Measurements from ENCODE around the gene RASL11A. TPM values are rescaled to one million over a fixed set of nuclear protein-coding genes. Genes with fewer than 3 reads are reported as not detected.

Gene RASL11A, protein sequence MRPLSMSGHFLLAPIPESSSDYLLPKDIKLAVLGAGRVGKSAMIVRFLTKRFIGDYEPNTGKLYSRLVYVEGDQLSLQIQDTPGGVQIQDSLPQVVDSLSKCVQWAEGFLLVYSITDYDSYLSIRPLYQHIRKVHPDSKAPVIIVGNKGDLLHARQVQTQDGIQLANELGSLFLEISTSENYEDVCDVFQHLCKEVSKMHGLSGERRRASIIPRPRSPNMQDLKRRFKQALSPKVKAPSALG
- total RNA-seq (2022; extraction: Qiagen RNA extraction) = 2.6 to 5.7 TPM (median 3.5 TPM) in 5 replicates

GRCh38 chr13:27270594-27271520 lies at the start of gene RASL11A:
TSS of gene RASL11A (plus strand) at chr13:27270830. CDS start at chr13:27270945, 115 bp downstream.

DNA sequence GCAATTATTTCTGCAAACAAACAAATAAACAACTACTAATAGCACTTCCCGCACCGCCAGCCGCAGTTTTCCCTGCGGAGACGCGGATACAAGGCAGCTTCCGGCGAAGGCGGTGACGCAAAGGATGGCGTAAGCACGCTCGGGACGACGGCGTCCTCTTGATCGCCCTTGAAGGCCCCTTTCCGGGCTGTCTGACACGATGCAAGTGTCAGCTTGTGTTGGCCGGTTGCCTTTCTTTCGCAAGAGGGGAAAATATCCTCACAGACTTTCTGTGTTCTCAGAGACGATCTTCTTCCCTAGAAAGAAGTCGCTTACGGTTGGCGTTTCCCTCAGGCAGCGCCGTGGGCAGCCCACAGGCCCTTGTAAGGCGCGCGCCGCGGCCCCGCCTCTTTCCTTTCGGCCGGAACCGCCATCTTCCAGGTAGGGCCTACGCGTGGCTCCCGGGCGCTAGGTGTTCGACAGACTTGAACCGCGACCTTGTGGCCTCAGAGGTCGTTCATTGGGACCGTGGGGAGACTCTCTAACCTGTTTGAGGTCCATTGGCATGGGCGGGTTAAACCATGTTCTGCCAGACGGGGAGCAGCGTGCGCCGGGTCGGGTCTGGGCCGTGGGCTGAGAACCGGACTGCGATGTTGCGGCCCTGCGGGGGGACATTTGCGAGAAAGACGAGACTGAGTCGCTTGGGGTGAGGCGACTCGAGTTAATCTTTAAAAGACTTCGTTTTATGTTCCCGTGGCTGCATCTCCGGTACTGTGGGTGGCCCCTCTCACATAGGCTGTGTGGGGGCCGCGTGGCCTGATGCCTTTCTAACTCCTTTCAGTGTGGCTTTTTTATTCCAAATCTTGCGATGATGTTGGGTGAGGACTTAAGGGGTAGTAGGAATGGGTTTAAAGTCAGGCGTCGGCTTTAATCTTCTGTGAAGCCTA lies 19.2 kb upstream of the RASL11A start, which contains the start of gene RPL21:
Gene RPL21 (plus strand): TSS at position 393 of the 926 bp plus-strand sequence. CDS start 2,219 bp downstream, outside the sequence.

Other genes starting within 250 kb of the RASL11A start
- gene USP12, start 99.0 kb upstream of the RASL11A start, total RNA-seq (2022; extraction: Qiagen RNA extraction) = 19.3 to 21.0 TPM (median 19.5 TPM) in 5 replicates
- gene RPL21, start 19.3 kb upstream of the RASL11A start, total RNA-seq (2022; extraction: Qiagen RNA extraction) = 1,210 to 1,778 TPM (median 1,278 TPM) in 5 replicates
- gene GTF3A, start 153.8 kb downstream of the RASL11A start, total RNA-seq (2022; extraction: Qiagen RNA extraction) = 94.8 to 100 TPM (median 98.4 TPM) in 5 replicates
- gene MTIF3, start 179.7 kb downstream of the RASL11A start, total RNA-seq (2022; extraction: Qiagen RNA extraction) = 21.1 to 23.7 TPM (median 22.5 TPM) in 5 replicates

Data from A549 treated with CORT108297 at 1 μM for 4 hours (cell line).